ENCODE results near the gene GNE.
"Not testable (repeated sequence)": the region's sequence is repeated elsewhere in the genome, so short reads cannot be mapped to it uniquely, and the experiment has no call there.

Gene GNE

DNA sequence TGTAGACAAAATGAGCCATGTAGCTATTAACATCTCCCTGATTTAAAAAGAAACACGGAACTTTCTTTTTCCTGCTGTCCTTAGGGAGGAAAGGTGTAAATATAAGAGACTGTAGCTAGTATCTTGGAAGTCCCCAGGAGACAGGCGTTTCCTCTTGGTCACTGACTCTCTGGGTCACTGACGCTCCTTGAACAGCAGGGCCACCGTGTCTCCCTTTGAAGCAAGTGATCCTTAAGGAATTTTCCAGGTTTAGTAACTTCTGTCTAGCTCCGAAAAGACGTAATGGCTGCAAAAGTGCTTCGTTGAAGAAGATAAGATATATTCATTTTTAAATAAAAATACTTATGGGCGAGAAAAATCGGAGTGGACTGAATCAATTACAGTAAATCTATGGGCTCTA, 68.3 kb downstream of the GNE start:
- Histone ChIP-seq H3K27ac (ENCODE audit: low read depth, low read length) (peak overlapping the region; percentile 7; the same call in 1 of the 2 replicates), H3K36me3 (ENCODE audit: control insufficient read depth, insufficient read depth, low read length) (peaks cover 13% of the 10 kb centered on the region), H3K4me3 (ENCODE audit: low read depth, low read length) (peak overlapping the region; percentile 75), H3K9ac (ENCODE audit: low read length) (peak overlapping the region; percentile 24), H3K9me3 (ENCODE audit: control insufficient read depth, insufficient read depth, low read depth, low read length) (no peaks in the 10 kb centered on the region), H3K27me3 (ENCODE audit: control insufficient read depth, insufficient read depth, low read length) (no peaks in the 10 kb centered on the region), H3K4me1 (ENCODE audit: control insufficient read depth, insufficient read depth, low read length) (peaks cover 17% of the 10 kb centered on the region)

DNA sequence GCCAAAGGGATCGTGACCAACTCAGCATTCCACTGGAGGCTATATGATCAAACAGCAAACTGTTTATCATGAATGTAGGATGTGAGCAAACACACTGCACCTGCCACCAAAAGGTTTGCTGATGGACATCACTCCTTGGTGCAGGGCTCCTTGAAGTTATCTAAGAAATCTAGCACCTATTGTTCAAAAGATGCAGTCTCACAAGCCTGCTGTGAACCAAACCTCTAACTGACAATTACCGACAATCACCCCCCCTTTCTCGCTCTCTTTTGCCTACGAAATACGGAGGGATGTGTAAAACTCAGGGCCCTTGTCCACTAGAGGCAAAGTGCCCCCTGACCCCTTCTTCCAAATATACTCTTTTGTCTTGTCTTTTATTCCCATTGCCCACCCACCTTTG, 70.0 kb downstream of the GNE start:
- Histone ChIP-seq H3K27ac (ENCODE audit: low read depth, low read length) (no peak overlapping the region), H3K9ac (ENCODE audit: low read length) (no peak overlapping the region), H3K36me3 (ENCODE audit: control insufficient read depth, insufficient read depth, low read length) (no peaks in the 10 kb centered on the region), H3K4me3 (ENCODE audit: low read depth, low read length) (no peak overlapping the region), H3K27me3 (ENCODE audit: control insufficient read depth, insufficient read depth, low read length) (no peaks in the 10 kb centered on the region), H3K4me1 (ENCODE audit: control insufficient read depth, insufficient read depth, low read length) (peaks cover 17% of the 10 kb centered on the region), H3K9me3 (ENCODE audit: control insufficient read depth, insufficient read depth, low read depth, low read length) (no peaks in the 10 kb centered on the region)

DNA sequence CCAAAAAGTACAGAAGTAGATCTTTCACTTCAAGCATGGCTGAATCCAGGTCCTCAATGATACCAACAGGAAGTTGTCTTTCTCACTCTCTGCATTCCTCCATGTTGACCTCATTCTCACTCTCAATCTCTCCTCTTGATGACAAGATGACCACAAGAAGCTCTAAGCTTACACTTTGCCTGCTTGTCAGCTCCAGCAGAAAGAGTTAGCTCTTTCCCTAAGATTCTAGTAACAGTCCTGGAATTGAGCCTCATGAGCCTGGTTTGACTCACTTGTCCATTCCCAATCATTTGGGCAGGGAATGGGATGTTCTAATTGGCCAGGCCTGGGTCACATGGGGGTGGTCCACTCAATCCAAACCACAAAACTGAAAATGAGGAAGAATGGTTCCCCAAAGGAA, 70.8 kb downstream of the GNE start:
- Histone ChIP-seq H3K4me1 (ENCODE audit: control insufficient read depth, insufficient read depth, low read length) (peaks cover 11% of the 10 kb centered on the region), H3K36me3 (ENCODE audit: control insufficient read depth, insufficient read depth, low read length) (no peaks in the 10 kb centered on the region), H3K27me3 (ENCODE audit: control insufficient read depth, insufficient read depth, low read length) (no peaks in the 10 kb centered on the region), H3K4me3 (ENCODE audit: low read depth, low read length) (no peak overlapping the region), H3K9ac (ENCODE audit: low read length) (no peak overlapping the region), H3K27ac (ENCODE audit: low read depth, low read length) (no peak overlapping the region), H3K9me3 (ENCODE audit: control insufficient read depth, insufficient read depth, low read depth, low read length) (no peaks in the 10 kb centered on the region)

DNA sequence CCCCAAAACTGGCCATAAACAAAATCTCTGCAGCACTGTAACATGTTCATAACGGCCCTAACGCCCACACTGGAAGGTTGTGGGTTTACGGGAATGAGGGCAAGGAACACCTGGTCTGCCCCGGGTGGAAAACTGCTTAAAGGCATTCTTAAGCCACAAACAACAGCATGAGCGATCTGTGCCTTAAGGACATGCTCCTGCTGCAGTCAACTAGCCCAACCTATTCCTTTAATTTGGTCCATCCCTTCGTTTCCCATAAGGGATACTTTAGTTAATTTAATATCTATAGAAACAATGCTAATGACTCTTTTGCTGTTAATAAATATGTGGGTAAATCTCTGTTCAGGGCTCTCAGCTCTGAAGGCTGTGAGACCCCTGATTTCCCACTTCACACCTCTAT, 78.0 kb downstream of the GNE start:
- not testable (repeated sequence) for H3K27me3 ChIP-seq (ENCODE audit: control insufficient read depth, insufficient read depth, low read length); H3K9ac ChIP-seq (ENCODE audit: low read length); H3K9me3 ChIP-seq (ENCODE audit: control insufficient read depth, insufficient read depth, low read depth, low read length); H3K36me3 ChIP-seq (ENCODE audit: control insufficient read depth, insufficient read depth, low read length); H3K27ac ChIP-seq (ENCODE audit: low read depth, low read length); H3K4me1 ChIP-seq (ENCODE audit: control insufficient read depth, insufficient read depth, low read length); H3K4me3 ChIP-seq (ENCODE audit: low read depth, low read length)

DNA sequence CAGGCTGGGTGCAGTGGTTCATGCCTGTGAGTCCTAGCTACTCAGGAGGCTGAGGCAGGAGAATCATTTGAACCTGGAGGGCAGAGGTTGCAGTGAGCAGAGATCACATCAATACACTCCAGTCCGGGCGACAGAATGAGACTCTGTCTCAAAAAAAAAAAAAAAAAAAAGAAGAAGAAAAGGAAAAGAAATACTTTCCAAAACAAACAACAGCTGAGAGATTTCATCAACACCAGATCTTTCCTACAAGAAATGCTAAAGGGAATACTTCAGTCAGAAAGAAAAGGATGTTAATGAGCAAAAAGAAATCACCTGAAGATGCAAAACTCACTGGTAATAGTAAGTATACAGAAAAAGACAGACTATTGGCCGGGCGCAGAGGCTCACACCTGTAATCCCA, 80.7 kb downstream of the GNE start:
- Histone ChIP-seq H3K4me3 (ENCODE audit: low read depth, low read length) (no peak overlapping the region), H3K4me1 (ENCODE audit: control insufficient read depth, insufficient read depth, low read length) (no peaks in the 10 kb centered on the region), H3K9ac (ENCODE audit: low read length) (no peak overlapping the region), H3K9me3 (ENCODE audit: control insufficient read depth, insufficient read depth, low read depth, low read length) (peaks cover 7% of the 10 kb centered on the region), H3K36me3 (ENCODE audit: control insufficient read depth, insufficient read depth, low read length) (no peaks in the 10 kb centered on the region), H3K27ac (ENCODE audit: low read depth, low read length) (no peak overlapping the region), H3K27me3 (ENCODE audit: control insufficient read depth, insufficient read depth, low read length) (no peaks in the 10 kb centered on the region)

DNA sequence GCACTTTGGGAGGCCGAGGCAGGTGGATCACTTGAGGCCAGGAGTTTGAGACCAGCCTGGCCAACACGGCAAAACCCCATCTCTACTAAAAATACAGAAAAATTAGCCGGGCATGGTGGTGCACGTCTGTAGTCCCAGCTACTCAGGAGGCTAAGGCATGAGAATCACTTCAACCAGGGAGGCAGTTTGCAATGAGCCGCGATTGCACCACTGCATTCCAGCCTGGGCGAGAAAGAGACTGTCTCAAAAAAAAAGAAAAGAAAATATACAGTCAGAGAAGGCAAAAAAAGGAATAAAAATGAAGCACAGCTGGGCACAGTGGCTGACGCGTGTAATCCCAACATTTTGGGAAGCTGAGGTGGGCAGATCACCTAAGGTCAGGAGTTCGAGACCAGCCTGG, 81.8 kb downstream of the GNE start:
- H3K9ac ChIP-seq (ENCODE audit: low read length); H3K4me3 ChIP-seq (ENCODE audit: low read depth, low read length); H3K9me3 ChIP-seq (ENCODE audit: control insufficient read depth, insufficient read depth, low read depth, low read length); H3K4me1 ChIP-seq (ENCODE audit: control insufficient read depth, insufficient read depth, low read length); H3K27ac ChIP-seq (ENCODE audit: low read depth, low read length); H3K36me3 ChIP-seq (ENCODE audit: control insufficient read depth, insufficient read depth, low read length); H3K27me3 ChIP-seq (ENCODE audit: control insufficient read depth, insufficient read depth, low read length): not testable (repeated sequence)

DNA sequence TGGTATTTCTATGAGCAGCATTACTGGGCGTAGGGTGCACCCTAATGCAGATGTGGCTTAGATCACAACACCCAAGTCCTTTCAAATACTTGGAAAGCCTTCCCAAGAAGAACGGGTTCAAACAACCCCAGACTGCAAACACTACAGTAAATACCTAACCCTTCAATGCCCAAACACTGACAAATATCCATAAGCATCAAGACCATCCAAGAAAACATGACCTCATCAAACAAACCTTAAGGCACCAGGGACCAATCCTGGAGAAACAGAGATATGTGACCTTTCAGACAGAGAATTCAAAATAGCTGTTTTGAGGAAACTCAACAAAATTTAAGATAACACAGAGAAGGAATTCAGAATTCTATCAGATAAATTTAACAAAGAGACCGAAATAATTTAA, 83.0 kb downstream of the GNE start:
- H3K4me1 ChIP-seq (ENCODE audit: control insufficient read depth, insufficient read depth, low read length); H3K9me3 ChIP-seq (ENCODE audit: control insufficient read depth, insufficient read depth, low read depth, low read length); H3K4me3 ChIP-seq (ENCODE audit: low read depth, low read length); H3K36me3 ChIP-seq (ENCODE audit: control insufficient read depth, insufficient read depth, low read length); H3K27me3 ChIP-seq (ENCODE audit: control insufficient read depth, insufficient read depth, low read length); H3K9ac ChIP-seq (ENCODE audit: low read length); H3K27ac ChIP-seq (ENCODE audit: low read depth, low read length): not testable (repeated sequence)

DNA sequence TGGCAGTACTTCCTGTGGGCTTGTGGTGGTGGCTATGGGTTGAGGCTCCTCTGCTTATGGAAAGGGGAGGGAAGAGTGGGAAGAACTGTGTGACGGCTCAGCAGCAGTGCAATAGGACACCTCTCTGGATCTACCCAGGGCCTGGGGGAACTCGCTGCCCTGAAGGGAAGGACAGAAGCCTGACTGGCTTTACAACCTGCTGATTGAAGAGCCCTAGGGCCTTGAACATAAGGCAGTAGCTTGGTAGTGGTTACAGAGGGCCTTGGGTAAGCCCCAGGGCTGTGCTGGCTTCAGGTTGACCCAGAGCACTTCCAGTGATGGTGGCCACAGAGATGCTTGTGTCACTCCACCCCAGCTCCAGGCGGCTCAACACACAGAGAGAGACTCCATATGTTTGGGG, 83.5 kb downstream of the GNE start:
- Histone ChIP-seq H3K36me3 (ENCODE audit: control insufficient read depth, insufficient read depth, low read length) (no peaks in the 10 kb centered on the region), H3K4me3 (ENCODE audit: low read depth, low read length) (no peak overlapping the region), H3K27me3 (ENCODE audit: control insufficient read depth, insufficient read depth, low read length) (no peaks in the 10 kb centered on the region), H3K9me3 (ENCODE audit: control insufficient read depth, insufficient read depth, low read depth, low read length) (no peaks in the 10 kb centered on the region), H3K4me1 (ENCODE audit: control insufficient read depth, insufficient read depth, low read length) (no peaks in the 10 kb centered on the region), H3K27ac (ENCODE audit: low read depth, low read length) (no peak overlapping the region), H3K9ac (ENCODE audit: low read length) (no peak overlapping the region)

DNA sequence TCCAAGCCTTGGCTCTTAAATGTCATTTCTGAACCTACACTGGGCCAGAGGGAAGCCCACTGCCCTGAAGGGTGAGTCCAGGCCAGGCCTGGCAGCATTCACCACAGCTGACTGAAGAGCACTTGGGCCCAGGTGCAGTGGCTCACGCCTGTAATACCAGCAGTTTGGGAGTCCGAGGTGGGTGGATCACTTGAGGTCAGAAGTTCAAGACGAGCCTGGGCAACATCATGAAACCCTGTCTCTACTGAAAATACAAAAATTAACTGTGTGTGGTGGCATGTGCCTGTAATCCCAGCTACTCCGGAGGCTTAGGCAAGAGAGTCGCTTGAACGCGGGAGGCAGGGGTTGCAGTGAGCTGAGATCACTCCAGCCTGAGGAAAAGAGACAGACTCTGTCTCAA, 84.0 kb downstream of the GNE start:
- Histone ChIP-seq H3K27me3 (ENCODE audit: control insufficient read depth, insufficient read depth, low read length) (no peaks in the 10 kb centered on the region), H3K9ac (ENCODE audit: low read length) (no peak overlapping the region), H3K4me3 (ENCODE audit: low read depth, low read length) (no peak overlapping the region), H3K4me1 (ENCODE audit: control insufficient read depth, insufficient read depth, low read length) (no peaks in the 10 kb centered on the region), H3K36me3 (ENCODE audit: control insufficient read depth, insufficient read depth, low read length) (no peaks in the 10 kb centered on the region), H3K27ac (ENCODE audit: low read depth, low read length) (no peak overlapping the region), H3K9me3 (ENCODE audit: control insufficient read depth, insufficient read depth, low read depth, low read length) (no peaks in the 10 kb centered on the region)

DNA sequence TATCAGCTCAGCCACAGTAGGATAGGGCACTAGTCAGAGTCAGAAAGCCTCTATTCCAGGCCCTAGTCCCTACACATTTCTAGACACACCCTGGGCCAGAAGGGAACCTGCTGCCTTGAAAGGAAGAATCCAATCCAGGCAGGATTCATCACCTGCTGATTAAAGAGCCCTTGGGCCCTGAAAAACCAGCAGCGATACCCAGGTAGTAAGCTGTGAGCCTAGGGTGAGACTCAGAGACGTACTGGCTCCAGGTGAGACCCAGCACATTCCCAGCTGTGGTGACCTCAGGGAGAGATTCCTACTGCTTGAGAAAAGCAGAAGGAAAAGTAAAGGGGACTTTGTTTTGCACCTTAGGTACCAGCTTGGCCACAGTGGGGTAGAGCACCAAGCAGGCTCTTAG, 84.4 kb downstream of the GNE start:
- H3K9ac ChIP-seq (ENCODE audit: low read length), result no peak overlapping the region
- no peak overlapping the region for H3K27ac ChIP-seq (ENCODE audit: low read depth, low read length)
- H3K4me1 ChIP-seq (ENCODE audit: control insufficient read depth, insufficient read depth, low read length), result no peaks in the 10 kb centered on the region
- no peaks in the 10 kb centered on the region for H3K36me3 ChIP-seq (ENCODE audit: control insufficient read depth, insufficient read depth, low read length)
- no peak overlapping the region for H3K4me3 ChIP-seq (ENCODE audit: low read depth, low read length)
- no peaks in the 10 kb centered on the region for H3K27me3 ChIP-seq (ENCODE audit: control insufficient read depth, insufficient read depth, low read length)
- H3K9me3 ChIP-seq (ENCODE audit: control insufficient read depth, insufficient read depth, low read depth, low read length), result no peaks in the 10 kb centered on the region

DNA sequence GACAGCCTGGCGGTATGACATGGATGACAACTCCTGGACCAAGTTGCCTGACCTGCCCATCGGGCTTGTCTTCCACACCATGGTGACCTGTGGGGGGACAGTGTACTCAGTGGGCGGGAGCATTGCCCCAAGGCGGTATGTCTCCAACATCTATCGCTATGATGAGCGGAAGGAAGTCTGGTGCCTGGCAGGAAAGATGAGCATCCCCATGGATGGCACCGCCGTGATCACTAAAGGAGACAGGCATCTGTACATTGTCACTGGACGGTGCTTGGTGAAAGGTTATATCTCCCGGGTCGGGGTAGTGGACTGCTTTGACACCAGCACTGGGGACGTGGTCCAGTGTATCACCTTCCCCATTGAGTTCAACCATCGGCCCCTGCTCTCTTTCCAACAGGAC, 87.7 kb downstream of the GNE start:
- Histone ChIP-seq H3K4me1 (ENCODE audit: control insufficient read depth, insufficient read depth, low read length) (no peaks in the 10 kb centered on the region), H3K36me3 (ENCODE audit: control insufficient read depth, insufficient read depth, low read length) (no peaks in the 10 kb centered on the region), H3K9ac (ENCODE audit: low read length) (no peak overlapping the region), H3K27ac (ENCODE audit: low read depth, low read length) (no peak overlapping the region), H3K4me3 (ENCODE audit: low read depth, low read length) (no peak overlapping the region), H3K27me3 (ENCODE audit: control insufficient read depth, insufficient read depth, low read length) (no peaks in the 10 kb centered on the region), H3K9me3 (ENCODE audit: control insufficient read depth, insufficient read depth, low read depth, low read length) (no peaks in the 10 kb centered on the region)

DNA sequence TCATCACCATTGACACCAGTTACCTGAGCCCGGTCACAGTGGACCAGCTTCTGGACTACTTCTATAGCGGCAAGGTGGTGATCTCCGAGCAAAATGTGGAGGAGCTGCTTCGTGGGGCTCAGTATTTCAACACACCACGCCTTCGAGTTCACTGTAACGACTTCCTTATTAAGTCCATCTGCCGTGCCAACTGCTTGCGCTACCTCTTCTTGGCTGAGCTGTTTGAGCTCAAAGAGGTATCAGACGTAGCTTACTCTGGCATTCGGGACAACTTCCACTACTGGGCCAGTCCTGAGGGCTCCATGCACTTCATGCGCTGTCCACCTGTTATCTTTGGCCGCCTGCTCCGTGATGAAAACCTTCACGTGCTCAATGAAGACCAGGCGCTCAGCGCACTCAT, 88.5 kb downstream of the GNE start:
- Histone ChIP-seq H3K27ac (ENCODE audit: low read depth, low read length) (no peak overlapping the region), H3K9ac (ENCODE audit: low read length) (no peak overlapping the region), H3K36me3 (ENCODE audit: control insufficient read depth, insufficient read depth, low read length) (no peaks in the 10 kb centered on the region), H3K27me3 (ENCODE audit: control insufficient read depth, insufficient read depth, low read length) (no peaks in the 10 kb centered on the region), H3K9me3 (ENCODE audit: control insufficient read depth, insufficient read depth, low read depth, low read length) (no peaks in the 10 kb centered on the region), H3K4me1 (ENCODE audit: control insufficient read depth, insufficient read depth, low read length) (peaks cover 6% of the 10 kb centered on the region; the same call in 1 of the 2 replicates), H3K4me3 (ENCODE audit: low read depth, low read length) (no peak overlapping the region)

Measured in HUES6 (cell line).